ENCODE measurements around the gene TXNRD3. TPM values are rescaled to one million over a fixed set of nuclear protein-coding genes. Genes with fewer than 3 reads are reported as not detected.

The TXNRD3 gene
- total and polyA plus RNA-seq, 2 of the 4 experiments (the other 2 are of a cell fraction) = 3.9 to 8.4 TPM

GRCh38 chr3:126570103-126570541 is 84.8 kb downstream of the TXNRD3 start:
- no peak overlapping the region for H4K5ac ChIP-seq (ENCODE audit: low read depth, low read length)
- H3K14ac ChIP-seq (replicated peaks; ENCODE audit: low read depth, low read length) = no peak overlapping the region
- H3K36me3 ChIP-seq (ENCODE audit: control insufficient read depth, insufficient read depth, low read length) = no peaks in the 10 kb centered on the region
- peaks cover 36% of the 10 kb centered on the region for H3K27me3 ChIP-seq (ENCODE audit: control insufficient read depth, insufficient read depth, low read length)
- H3K23ac ChIP-seq (ENCODE audit: low read depth, low read length) = no peak overlapping the region
- no peak overlapping the region for H2BK120ac ChIP-seq (ENCODE audit: low read depth, low read length)
- ChIA-PET POLR2A (ENCODE audit: unreplicated experiment) (no interaction called here), CTCF (no interaction called here)
- no peak overlapping the region for H2BK15ac ChIP-seq (ENCODE audit: low read depth, low read length)
- no peak overlapping the region for H3K4me2 ChIP-seq (ENCODE audit: low read depth, low read length)
- no peak overlapping the region for H2AK5ac ChIP-seq (ENCODE audit: low read depth, low read length)
- no peak overlapping the region for H3K27ac ChIP-seq (ENCODE audit: insufficient read depth, low read length)
- H2BK5ac ChIP-seq (ENCODE audit: low read depth, low read length, poor library complexity, severe bottlenecking) = no peak overlapping the region
- intact Hi-C loops (cut with micrococcal nuclease) = no loop called here
- in situ Hi-C loops (cut with MboI; ENCODE audit: low sequenced_read_pairs) = no loop called here
- no peaks in the 10 kb centered on the region for H3K4me1 ChIP-seq (ENCODE audit: control insufficient read depth, insufficient read depth, low read length)
- H3K56ac ChIP-seq (ENCODE audit: extremely low read depth, insufficient read depth, low read length) = no peak overlapping the region
- no peak overlapping the region for H2BK20ac ChIP-seq (ENCODE audit: low read depth, low read length)
- ATAC-seq (ENCODE audit: low read depth) (0 out of 2 replicates have a peak, but pooled peaks have one; percentile 21), DNase-seq (no peak)
- no peak overlapping the region for H3K18ac ChIP-seq (ENCODE audit: low read depth, low read length)
- no peak overlapping the region for H3K4ac ChIP-seq (ENCODE audit: low read depth, low read length)
- 57% methylated on average over 2 of the region's 6 CpGs; no CpG with 5 or more reads in 1 of the 2 experiments for WGBS, 2 experiments (ENCODE audit: extremely low coverage in 2 of 2, insufficient read length in 1 of 2)
- TF ChIP-seq RAD21 (IDR thresholded peaks at IDR 0.05; ENCODE audit: low read length) (no peak), NFE2L2 (IDR thresholded peaks at IDR 0.05; ENCODE audit: low read depth, low read length) (no peak), CTCF (conservative IDR thresholded peaks at IDR 0.05; ENCODE audit: low read depth, low read length) (no peak), POLR2A (IDR thresholded peaks at IDR 0.05; ENCODE audit: low read depth, low read length) (no peak), MXI1 (IDR thresholded peaks at IDR 0.05; ENCODE audit: borderline replicate concordance, low read depth, low read length) (no peak), MAFK (IDR thresholded peaks at IDR 0.05; ENCODE audit: low read depth, low read length) (no peak), USF2 (IDR thresholded peaks at IDR 0.05; ENCODE audit: low read depth, low read length) (no peak), MAZ (IDR thresholded peaks at IDR 0.05; ENCODE audit: borderline replicate concordance, low read depth, low read length) (no peak), CEBPB (IDR thresholded peaks at IDR 0.05; ENCODE audit: low read depth, low read length) (no peak)
- no peak overlapping the region for H3K4me3 ChIP-seq (ENCODE audit: insufficient read depth, low read depth, low read length)
- H4K20me1 ChIP-seq (ENCODE audit: insufficient read depth, low read length) = no peaks in the 10 kb centered on the region
- no peaks in the 10 kb centered on the region for H3K79me1 ChIP-seq (ENCODE audit: low read depth in 1 of 2, low read length in 2 of 2)
- H3K9me1 ChIP-seq (ENCODE audit: insufficient read depth, low read length) = no peaks in the 10 kb centered on the region
- H4K91ac ChIP-seq (ENCODE audit: insufficient read depth, low read depth, low read length) = no peak overlapping the region
- H4K8ac ChIP-seq (ENCODE audit: low read depth in 2 of 2, low read length in 2 of 2) = no peak overlapping the region
- no peaks in the 10 kb centered on the region for H3K9me3 ChIP-seq (ENCODE audit: control insufficient read depth, insufficient read depth, low read length)
- H2AFZ ChIP-seq (replicated peaks; ENCODE audit: low read length, poor library complexity) = no peak overlapping the region
- BruUV-seq (replicated peaks) = no TSS peak
- H2AK9ac ChIP-seq (replicated peaks; ENCODE audit: low read depth, low read length, poor library complexity) = no peak overlapping the region
- dilution Hi-C loops (cut with HindIII; ENCODE audit: low sequenced_read_pairs, unreplicated experiment) = no loop called here
- no peak overlapping the region for H3K9ac ChIP-seq (ENCODE audit: low read depth, low read length)
